ENCODE data around the gene CINP. TPM values are rescaled to one million over a fixed set of nuclear protein-coding genes. Genes with fewer than 3 reads are reported as not detected.
"Not testable (repeated sequence)": the region's sequence is repeated elsewhere in the genome, so short reads cannot be mapped to it uniquely, and the experiment has no call there.

The CINP gene
- total RNA-seq, 2 experiments from 2014 or later, result 45.3 to 46.2 TPM

DNA sequence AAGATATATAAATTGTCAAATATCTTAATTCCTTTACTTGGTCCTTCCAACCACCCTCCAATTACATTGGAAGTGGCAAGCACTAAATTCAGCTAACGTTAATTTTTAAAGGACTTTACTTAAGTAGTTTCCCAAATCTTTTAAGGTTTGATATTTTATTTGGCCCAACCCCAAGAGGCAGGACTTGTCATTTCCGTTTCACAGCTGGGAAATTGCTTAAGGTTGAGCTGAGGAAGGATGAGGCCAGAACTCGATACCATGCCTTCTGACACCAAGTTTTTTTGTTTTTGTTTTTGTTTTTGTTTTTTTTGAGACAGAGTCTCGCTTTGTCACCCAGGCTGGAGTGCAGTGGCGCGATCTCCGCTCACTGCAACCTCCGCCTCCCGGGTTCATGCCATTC lies 11.1 kb downstream of the CINP start:
- H3K27me3 Mint-ChIP-seq (ENCODE audit: low read depth); DNase-seq; H3K9me3 Mint-ChIP-seq; H3K4me3 Mint-ChIP-seq; H3K4me1 Mint-ChIP-seq (ENCODE audit: low read depth); intact Hi-C loops (cut with micrococcal nuclease); H3K27ac Mint-ChIP-seq: not testable (repeated sequence)
- H3K36me3 Mint-ChIP-seq (ENCODE audit: low read depth), result peaks cover 35% of the 10 kb centered on the region
- CTCF ChIA-PET, result interaction anchor here (1.1 kb wide), 1 partner anchor 321 kb away, joined by 4 read pairs; no protein-coding TSS in a partner anchor

DNA sequence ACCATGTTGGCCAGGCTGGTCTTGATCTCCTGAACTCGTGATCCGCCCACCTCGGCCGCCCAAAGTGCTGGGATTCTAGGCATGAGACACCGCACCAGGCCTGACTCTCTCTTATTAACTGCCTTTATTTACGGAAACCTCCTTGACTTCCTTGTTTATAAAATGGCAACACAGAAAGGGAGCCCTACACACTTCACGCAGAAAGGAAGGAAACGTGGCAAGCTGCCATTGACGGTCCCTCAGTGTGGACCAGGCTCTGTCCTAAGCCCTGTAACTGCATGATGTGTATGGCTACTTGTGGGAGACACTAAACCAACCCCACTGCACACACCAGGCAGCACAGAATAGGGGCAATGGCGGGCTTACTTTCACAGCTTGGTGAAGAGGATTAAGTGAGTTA lies 11.7 kb downstream of the CINP start:
- H3K27me3 Mint-ChIP-seq (ENCODE audit: low read depth), result no peaks in the 10 kb centered on the region
- CTCF ChIA-PET, result no interaction called here
- H3K4me3 Mint-ChIP-seq, result no peak overlapping the region
- no peaks in the 10 kb centered on the region for H3K9me3 Mint-ChIP-seq
- no peak for DNase-seq
- H3K27ac Mint-ChIP-seq, result no peak overlapping the region
- peaks cover 2% of the 10 kb centered on the region for H3K4me1 Mint-ChIP-seq (ENCODE audit: low read depth)
- H3K36me3 Mint-ChIP-seq (ENCODE audit: low read depth), result peaks cover 35% of the 10 kb centered on the region
- intact Hi-C loops (cut with micrococcal nuclease), result no loop called here

DNA sequence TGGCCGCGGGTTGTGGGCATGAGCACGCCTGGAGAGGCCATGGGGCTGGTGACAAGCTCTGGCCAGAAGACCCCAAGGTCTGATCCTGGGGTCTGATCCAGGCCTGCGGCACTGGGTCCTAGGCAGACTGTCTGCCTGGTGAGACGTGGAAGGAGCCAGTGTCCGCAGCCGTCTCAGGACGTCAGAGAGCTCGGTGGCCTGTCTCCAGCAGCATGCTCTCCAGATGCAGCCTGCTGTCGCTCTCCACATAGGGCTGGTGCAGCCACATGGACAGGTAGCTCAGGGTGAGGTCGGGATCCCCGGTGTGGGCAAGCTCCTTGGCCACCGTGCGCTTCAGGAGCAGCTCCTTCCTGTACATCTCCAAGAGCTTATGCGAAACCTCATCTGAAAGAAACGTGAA lies 14.3 kb downstream of the CINP start:
- Mint-ChIP-seq H3K4me3 (no peak overlapping the region), H3K27me3 (ENCODE audit: low read depth) (no peaks in the 10 kb centered on the region), H3K4me1 (ENCODE audit: low read depth) (peaks cover under 1% of the 10 kb centered on the region), H3K27ac (no peak overlapping the region), H3K36me3 (ENCODE audit: low read depth) (peaks cover 24% of the 10 kb centered on the region), H3K9me3 (no peaks in the 10 kb centered on the region)
- intact Hi-C loops (cut with micrococcal nuclease), result no loop called here
- CTCF ChIA-PET, result interaction anchor here (1.1 to 1.2 kb wide), 2 partner anchors 12 to 15 kb away, joined by 3 to 4 read pairs; no protein-coding TSS in a partner anchor
- DNase-seq, result no peak

DNA sequence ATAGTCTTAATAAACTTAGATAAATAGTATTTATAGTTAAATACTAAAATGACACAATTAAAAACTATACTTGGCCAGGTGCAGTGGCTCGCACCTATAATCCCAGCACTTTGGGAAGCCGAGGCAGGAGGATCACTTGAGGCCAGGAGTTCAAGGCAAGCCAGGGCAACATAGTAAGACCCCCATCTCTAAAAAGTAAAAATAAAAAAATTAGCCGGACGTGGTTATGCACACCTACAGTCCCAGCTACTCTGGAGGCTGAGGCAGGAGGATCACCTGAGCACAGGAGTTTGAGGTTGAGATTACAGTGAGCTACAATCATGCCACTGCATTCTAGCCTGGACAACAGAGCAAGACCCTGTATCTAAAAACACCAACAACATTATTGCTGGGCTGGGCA lies 16.0 kb downstream of the CINP start:
- Mint-ChIP-seq H3K4me3 (no peak overlapping the region), H3K27ac (no peak overlapping the region), H3K36me3 (ENCODE audit: low read depth) (peaks cover 23% of the 10 kb centered on the region), H3K27me3 (ENCODE audit: low read depth) (no peaks in the 10 kb centered on the region), H3K4me1 (ENCODE audit: low read depth) (no peaks in the 10 kb centered on the region), H3K9me3 (no peaks in the 10 kb centered on the region)
- CTCF ChIA-PET, result no interaction called here
- intact Hi-C loops (cut with micrococcal nuclease), result no loop called here
- DNase-seq, result no peak

DNA sequence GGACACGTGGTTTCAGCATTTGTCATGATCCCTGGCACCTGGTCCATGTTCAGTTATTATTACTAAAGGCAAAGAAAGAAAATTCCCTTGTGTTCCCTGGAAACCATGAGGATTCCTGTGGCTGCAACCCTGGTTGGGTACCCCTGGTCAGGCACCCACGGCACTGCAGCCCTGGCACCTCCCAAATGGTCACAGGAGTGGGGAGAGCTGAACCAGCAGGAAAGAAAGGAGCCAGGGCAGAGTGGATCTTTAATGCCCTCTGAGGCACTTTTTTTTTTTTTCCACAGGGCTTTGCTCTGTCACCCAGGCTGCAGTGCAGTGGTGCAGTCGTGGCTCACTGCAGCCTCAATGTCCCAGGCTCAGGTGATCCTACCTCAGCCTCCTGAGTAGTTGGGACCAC lies 17.5 kb downstream of the CINP start:
- Mint-ChIP-seq H3K9me3 (no peaks in the 10 kb centered on the region), H3K4me3 (no peak overlapping the region), H3K4me1 (ENCODE audit: low read depth) (no peaks in the 10 kb centered on the region), H3K36me3 (ENCODE audit: low read depth) (peaks cover 23% of the 10 kb centered on the region), H3K27ac (no peak overlapping the region), H3K27me3 (ENCODE audit: low read depth) (no peaks in the 10 kb centered on the region)
- CTCF ChIA-PET, result no interaction called here
- intact Hi-C loops (cut with micrococcal nuclease), result no loop called here
- no peak for DNase-seq

DNA sequence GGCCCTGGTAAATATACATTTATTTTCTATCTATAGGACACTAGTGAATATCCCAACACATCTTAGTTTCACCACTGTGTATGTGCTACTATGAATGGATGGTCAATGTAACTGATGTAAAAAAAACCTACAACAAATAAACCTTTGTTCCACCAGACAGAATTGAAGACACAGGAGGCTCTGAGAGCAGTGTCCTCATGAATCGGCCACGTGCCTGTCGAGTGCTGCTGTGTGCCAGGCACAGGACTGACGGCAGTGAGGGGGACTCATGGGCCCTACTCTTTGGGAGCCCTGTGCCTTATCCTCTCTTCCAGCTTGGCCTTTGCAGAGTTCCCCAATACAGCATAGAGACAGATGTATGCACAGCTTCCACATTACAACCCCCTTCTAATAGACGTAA lies 18.2 kb downstream of the CINP start:
- CTCF ChIA-PET, result no interaction called here
- no peaks in the 10 kb centered on the region for H3K9me3 Mint-ChIP-seq
- H3K36me3 Mint-ChIP-seq (ENCODE audit: low read depth), result peaks cover 18% of the 10 kb centered on the region
- no peaks in the 10 kb centered on the region for H3K27me3 Mint-ChIP-seq (ENCODE audit: low read depth)
- H3K4me1 Mint-ChIP-seq (ENCODE audit: low read depth), result no peaks in the 10 kb centered on the region
- intact Hi-C loops (cut with micrococcal nuclease), result no loop called here
- no peak overlapping the region for H3K27ac Mint-ChIP-seq
- no peak overlapping the region for H3K4me3 Mint-ChIP-seq
- DNase-seq, result no peak

DNA sequence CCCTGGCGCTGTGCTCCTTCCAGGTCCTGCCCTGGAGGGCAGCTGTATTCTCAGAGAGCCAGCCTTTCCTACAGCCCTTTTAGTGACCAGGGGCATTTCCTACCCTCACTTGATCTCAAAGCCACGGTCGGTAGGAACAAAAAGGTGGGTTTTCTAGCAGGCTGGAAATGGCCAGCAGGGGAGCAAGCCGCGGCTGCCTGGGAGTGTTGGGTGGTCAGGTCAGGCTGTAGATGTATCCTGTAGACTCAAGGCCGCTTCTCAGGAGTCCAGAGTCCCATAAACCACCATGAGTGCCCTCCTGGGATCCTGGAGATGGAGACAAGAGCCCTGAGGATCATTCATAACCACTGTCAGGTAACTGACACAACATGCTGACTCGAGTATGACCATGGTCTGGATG lies 18.6 kb downstream of the CINP start:
- H3K4me1 Mint-ChIP-seq (ENCODE audit: low read depth), result no peaks in the 10 kb centered on the region
- peaks cover 18% of the 10 kb centered on the region for H3K36me3 Mint-ChIP-seq (ENCODE audit: low read depth)
- H3K4me3 Mint-ChIP-seq, result no peak overlapping the region
- CTCF ChIA-PET, result no interaction called here
- intact Hi-C loops (cut with micrococcal nuclease), result no loop called here
- H3K27me3 Mint-ChIP-seq (ENCODE audit: low read depth), result no peaks in the 10 kb centered on the region
- H3K9me3 Mint-ChIP-seq, result no peaks in the 10 kb centered on the region
- no peak for DNase-seq
- H3K27ac Mint-ChIP-seq, result no peak overlapping the region

DNA sequence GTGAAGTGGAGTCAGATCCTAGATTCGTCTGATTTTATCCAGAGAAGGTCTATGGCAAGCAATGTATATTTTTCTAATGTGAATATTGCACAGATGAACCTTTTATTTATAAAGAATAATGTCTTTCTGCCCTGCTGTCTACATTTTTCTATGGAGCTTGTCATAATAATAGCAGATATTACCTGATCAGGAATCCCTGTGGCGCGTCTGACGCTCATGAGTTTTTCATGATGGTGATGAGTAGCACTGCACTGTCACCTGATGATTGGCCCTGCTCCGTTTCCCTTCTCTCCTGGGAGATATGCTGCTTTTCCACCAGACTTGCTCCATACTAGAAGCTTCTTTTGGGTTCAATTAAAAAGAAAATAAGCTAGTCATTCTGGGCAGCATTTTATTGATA lies 20.5 kb downstream of the CINP start:
- CTCF ChIA-PET, result no interaction called here
- Mint-ChIP-seq H3K36me3 (ENCODE audit: low read depth) (peaks cover 16% of the 10 kb centered on the region), H3K4me1 (ENCODE audit: low read depth) (no peaks in the 10 kb centered on the region), H3K27ac (no peak overlapping the region), H3K27me3 (ENCODE audit: low read depth) (no peaks in the 10 kb centered on the region), H3K4me3 (no peak overlapping the region), H3K9me3 (no peaks in the 10 kb centered on the region)
- DNase-seq, result no peak
- intact Hi-C loops (cut with micrococcal nuclease), result no loop called here

DNA sequence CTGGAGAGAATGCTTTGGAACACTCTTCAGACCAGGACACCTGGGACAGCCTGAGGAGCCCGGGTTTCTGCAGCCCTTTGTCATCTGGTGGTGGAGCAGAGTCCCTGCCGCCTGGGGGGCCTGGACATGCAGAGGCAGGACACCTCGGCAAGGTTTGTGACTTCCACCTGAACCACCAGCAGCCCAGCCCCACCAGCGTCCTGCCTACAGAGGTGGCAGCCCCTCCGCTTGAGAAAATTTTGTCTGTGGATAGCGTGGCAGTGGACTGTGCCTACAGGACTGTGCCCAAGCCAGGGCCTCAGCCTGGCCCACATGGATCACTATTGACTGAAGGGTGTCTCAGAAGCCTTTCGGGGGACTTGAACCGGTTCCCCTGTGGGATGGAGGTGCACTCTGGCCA lies 21.1 kb downstream of the CINP start:
- CTCF ChIA-PET, result no interaction called here
- DNase-seq, result no peak
- Mint-ChIP-seq H3K36me3 (ENCODE audit: low read depth) (peaks cover 16% of the 10 kb centered on the region), H3K27ac (no peak overlapping the region), H3K9me3 (no peaks in the 10 kb centered on the region), H3K4me3 (no peak overlapping the region), H3K4me1 (ENCODE audit: low read depth) (no peaks in the 10 kb centered on the region), H3K27me3 (ENCODE audit: low read depth) (no peaks in the 10 kb centered on the region)
- intact Hi-C loops (cut with micrococcal nuclease), result no loop called here

DNA sequence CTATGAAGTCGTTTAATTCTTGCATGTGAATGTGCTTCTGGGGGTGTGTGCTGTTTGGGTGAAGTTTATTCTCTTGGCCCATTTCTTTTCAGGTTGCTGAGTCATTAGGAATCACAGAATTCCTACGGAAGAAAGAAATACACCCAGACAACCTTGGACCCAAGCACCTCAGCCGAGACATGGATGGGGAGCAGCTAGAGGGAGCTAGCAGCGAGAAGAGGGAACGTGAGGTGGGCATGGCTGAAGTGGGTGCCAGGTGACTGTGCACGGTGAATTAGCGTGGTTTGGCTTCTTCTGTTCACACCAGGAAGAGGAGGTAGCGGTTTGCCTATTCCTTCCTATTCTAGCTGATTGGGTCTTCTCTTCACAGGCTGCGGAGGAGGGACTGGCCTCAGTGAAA lies 24.0 kb downstream of the CINP start:
- CTCF ChIA-PET, result interaction anchor here (0.6 kb wide), 2 partner anchors 118 to 377 kb away, joined by 3 read pairs; no protein-coding TSS in a partner anchor
- intact Hi-C loops (cut with micrococcal nuclease), result no loop called here
- no peak for DNase-seq
- H3K9me3 Mint-ChIP-seq, result no peaks in the 10 kb centered on the region
- no peaks in the 10 kb centered on the region for H3K4me1 Mint-ChIP-seq (ENCODE audit: low read depth)
- H3K36me3 Mint-ChIP-seq (ENCODE audit: low read depth), result peaks cover 24% of the 10 kb centered on the region
- no peaks in the 10 kb centered on the region for H3K27me3 Mint-ChIP-seq (ENCODE audit: low read depth)
- H3K4me3 Mint-ChIP-seq, result no peak overlapping the region
- no peak overlapping the region for H3K27ac Mint-ChIP-seq

DNA sequence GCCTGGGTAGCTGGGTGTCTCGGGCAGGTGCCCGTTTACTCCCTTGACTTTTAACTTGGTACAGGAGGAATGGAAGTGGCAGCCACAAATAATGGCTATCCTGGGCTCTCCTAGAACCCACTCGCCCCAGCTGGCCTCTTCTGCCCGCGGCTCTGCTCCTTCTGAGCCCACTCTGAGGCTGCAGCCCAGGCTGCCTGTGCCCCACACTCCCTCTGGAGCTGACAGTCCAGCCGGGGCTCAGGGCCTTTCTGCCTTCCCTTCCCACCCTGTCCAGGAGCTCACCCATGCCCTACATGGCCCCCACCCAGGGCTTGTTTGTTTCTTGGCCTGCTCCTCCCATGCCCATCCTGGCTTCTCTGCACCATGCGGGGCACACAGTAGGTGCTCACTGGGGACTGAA lies 27.5 kb downstream of the CINP start:
- Mint-ChIP-seq H3K27ac (no peak overlapping the region), H3K9me3 (no peaks in the 10 kb centered on the region), H3K4me1 (ENCODE audit: low read depth) (peaks cover 1% of the 10 kb centered on the region), H3K4me3 (no peak overlapping the region), H3K27me3 (ENCODE audit: low read depth) (no peaks in the 10 kb centered on the region), H3K36me3 (ENCODE audit: low read depth) (peaks cover 28% of the 10 kb centered on the region)
- DNase-seq, result no peak
- intact Hi-C loops (cut with micrococcal nuclease), result no loop called here
- CTCF ChIA-PET, result interaction anchor here (0.8 to 1.0 kb wide), 2 partner anchors 12 to 15 kb away, joined by 3 to 4 read pairs; no protein-coding TSS in a partner anchor

DNA sequence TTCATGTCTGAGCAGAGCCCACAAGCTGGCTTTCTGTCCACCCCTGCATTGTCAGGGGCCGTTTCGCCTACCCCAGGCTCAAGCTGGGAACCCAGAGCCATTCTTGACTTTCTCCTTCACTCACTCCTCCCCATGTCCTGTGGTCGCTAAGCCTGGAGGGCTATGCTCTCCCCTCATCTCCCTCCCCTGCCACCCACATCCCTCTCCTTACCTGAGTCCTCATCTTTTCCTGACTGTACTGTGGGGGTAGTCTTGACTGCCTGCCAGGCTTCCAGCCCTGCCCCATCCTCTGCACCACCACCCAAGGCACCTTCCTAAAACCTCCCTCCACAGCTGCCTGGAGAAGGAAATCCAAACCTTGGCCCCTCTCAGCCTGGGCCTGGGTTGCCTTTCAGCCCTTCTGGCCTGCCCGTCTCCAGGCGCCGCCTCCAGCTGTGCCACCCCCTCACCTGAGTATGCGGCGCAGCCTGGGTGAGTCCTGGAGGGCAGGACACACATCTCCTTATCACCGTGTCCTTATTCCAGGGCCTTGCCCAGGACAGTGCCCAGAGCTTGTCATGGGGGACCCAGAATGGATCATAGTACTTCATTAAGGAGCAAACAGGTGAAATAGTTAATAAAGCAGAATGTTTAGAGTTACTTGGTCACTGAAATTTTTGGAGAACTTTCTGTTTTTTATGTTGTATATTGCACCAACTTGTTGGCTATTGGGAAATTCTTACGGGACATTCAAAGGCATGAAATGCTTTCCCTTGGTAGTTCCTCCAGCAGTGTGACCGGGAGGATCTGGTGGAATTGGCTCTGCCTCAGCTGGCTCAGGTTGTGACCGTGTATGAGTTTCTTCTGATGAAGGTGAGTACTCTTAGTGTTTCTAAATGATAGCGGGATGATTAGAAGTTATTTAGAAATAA lies 28.6 kb downstream of the CINP start:
- Mint-ChIP-seq H3K27ac (no peak overlapping the region), H3K9me3 (no peaks in the 10 kb centered on the region), H3K4me1 (ENCODE audit: low read depth) (peaks cover 1% of the 10 kb centered on the region), H3K36me3 (ENCODE audit: low read depth) (peaks cover 28% of the 10 kb centered on the region), H3K4me3 (no peak overlapping the region), H3K27me3 (ENCODE audit: low read depth) (no peaks in the 10 kb centered on the region)
- intact Hi-C loops (cut with micrococcal nuclease), result no loop called here
- no peak for DNase-seq
- CTCF ChIA-PET, result interaction anchor here (0.8 to 1.0 kb wide), 2 partner anchors 14 kb away, joined by 3 to 4 read pairs; no protein-coding TSS in a partner anchor

DNA sequence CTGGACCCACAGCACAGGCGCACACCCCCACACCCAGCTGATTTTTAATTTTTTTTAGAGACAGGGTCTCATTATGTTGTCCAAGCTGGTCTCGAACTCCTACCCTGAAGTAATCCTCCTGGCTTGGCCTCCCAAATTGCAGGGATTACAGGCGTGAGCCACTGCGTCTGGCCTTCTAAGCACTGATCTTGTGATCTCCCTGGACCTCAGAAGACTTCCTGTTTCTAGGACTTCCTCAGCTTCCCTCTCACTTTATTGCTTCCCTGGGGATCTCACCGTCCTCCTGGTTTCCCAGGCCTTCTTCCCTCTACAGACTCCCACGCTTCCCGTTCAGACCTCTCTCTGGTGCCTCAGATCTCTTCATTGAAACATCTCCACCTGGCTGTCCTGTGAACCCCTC lies 29.3 kb downstream of the CINP start:
- H3K36me3 Mint-ChIP-seq (ENCODE audit: low read depth), result peaks cover 26% of the 10 kb centered on the region

More for the DNA sequence above, 29.3 kb downstream of the CINP start:
- CTCF ChIA-PET, result interaction anchor here (1.0 kb wide), 1 partner anchor 15 kb away, joined by 4 read pairs; no protein-coding TSS in a partner anchor
- Mint-ChIP-seq H3K4me1 (ENCODE audit: low read depth) (peaks cover 1% of the 10 kb centered on the region), H3K9me3 (no peaks in the 10 kb centered on the region), H3K27me3 (ENCODE audit: low read depth) (no peaks in the 10 kb centered on the region), H3K4me3 (no peak overlapping the region), H3K27ac (no peak overlapping the region)
- DNase-seq, result no peak
- intact Hi-C loops (cut with micrococcal nuclease), result no loop called here
